Cardiac atrium fibroblast (primary cell): ENCODE data around the gene SAMMSON. TPM values are rescaled to one million over a fixed set of nuclear protein-coding genes. Genes with fewer than 3 reads are reported as not detected.

Experiments
- total RNA-seq: library from RNA; depleted of rRNA; stranded (reverse); fragments of >200 nt; gene quantifications from 2 replicates; pipeline ENCODE4 v1.2.3, GENCODE V29; 2015

The SAMMSON gene
- total RNA-seq, result 0.16 TPM in 1 of 2 replicates, not detected in the other

DNA sequence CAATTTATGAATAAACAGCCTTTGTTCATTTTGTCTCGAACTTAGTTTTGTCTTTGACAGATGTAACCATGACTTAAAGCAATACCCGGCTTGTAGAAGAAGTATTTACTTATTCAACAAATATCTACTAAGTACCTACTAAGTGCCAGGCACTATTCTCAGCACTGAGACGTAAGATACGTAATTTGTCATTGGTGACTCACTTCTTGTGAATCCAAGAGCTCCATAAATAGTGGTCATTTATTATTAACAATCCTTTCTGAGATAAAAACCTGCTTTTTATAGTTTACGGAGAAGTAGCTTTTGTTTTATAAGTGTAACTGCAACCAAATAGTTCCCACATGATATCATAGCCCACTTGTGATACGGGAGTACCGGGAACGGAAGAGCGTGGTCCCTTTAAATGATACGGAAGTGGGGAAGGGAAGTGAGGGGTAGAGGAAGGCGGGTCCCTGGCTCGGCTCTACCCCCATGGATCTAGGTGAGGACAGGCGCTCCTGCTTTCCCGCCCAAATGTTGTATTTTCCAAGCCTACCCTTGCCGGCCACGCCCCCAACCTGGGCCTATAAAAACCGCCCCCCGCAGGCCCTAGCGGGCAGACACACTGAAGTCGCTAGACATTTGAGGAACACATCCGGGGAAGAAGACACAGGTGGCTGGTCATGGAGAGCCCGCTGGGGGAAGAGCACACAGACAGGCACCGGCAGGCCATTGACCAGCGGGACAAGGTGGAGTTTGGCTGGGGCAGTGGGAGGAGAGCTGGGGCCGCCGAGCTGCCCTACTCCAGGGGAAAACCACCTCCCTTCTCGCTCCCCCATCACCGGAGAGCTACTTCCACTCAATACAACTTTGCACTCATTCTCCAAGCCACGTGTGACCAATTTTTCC lies at the start of gene SAMMSON:
Gene SAMMSON, plus strand, starts transcription at position 594 of the 888 bp plus-strand sequence.

